ENCODE measurements around the gene RCAN2.

DNA sequence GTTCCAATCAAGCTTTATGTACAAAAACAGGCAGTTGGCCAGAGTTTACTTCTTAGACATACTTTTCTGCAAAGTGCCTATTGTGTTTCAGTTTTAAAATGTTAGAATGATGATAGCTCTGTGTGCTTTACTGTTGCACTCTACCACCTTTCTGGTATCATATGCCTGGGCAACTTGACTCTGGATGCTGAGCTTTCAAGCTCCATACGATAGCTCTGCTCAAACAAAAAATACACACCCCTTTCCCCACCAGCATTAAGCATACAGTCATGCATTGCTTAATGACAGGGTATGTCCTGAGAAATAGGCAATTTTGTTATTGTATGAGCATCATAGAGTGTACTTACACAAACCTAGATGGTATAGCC is 123.1 kb downstream of the RCAN2 start:
- TF ChIP-seq EP300 (IDR thresholded peaks at IDR 0.05) (no peak), POLR2A (IDR thresholded peaks at IDR 0.05) (no peak)
- TF ChIP-seq, protein P1, sequence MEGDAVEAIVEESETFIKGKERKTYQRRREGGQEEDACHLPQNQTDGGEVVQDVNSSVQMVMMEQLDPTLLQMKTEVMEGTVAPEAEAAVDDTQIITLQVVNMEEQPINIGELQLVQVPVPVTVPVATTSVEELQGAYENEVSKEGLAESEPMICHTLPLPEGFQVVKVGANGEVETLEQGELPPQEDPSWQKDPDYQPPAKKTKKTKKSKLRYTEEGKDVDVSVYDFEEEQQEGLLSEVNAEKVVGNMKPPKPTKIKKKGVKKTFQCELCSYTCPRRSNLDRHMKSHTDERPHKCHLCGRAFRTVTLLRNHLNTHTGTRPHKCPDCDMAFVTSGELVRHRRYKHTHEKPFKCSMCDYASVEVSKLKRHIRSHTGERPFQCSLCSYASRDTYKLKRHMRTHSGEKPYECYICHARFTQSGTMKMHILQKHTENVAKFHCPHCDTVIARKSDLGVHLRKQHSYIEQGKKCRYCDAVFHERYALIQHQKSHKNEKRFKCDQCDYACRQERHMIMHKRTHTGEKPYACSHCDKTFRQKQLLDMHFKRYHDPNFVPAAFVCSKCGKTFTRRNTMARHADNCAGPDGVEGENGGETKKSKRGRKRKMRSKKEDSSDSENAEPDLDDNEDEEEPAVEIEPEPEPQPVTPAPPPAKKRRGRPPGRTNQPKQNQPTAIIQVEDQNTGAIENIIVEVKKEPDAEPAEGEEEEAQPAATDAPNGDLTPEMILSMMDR (IDR thresholded peaks at IDR 0.05): no peak
